Measurements from ENCODE around the gene WIPF1. TPM values are rescaled to one million over a fixed set of nuclear protein-coding genes. Genes with fewer than 3 reads are reported as not detected.

The WIPF1 gene
- total RNA-seq, 1 experiment from 2014 or later: 0.59 TPM

DNA sequence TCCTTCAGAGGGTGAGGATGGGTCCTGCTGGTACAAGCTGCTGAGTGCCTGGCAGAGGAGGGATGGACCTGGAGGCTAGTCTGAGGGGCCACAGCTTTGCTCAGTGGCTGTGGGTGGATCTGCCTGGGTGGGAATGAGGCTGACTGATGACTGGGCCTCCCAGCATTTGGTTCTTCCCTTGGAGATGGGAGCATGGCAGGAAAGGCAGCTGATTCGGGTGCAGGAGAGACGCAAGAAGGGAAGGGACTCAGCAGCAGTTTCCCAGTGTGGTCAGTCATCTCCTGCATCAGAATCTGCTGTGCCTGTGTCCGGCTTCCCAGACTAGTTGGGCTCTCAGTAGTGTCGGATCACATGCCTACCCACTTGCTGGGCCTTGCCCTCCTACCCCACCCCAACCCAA, 7.3 kb downstream of the WIPF1 start:
- Histone ChIP-seq H3K9ac (ENCODE audit: low read length) (no peak overlapping the region), H3K9me3 (ENCODE audit: control insufficient read depth in 1 of 2, insufficient read depth in 1 of 2, low read depth in 1 of 2, low read length in 2 of 2) (no peaks in the 10 kb centered on the region), H3K27me3 (ENCODE audit: insufficient read depth, low read length) (no peaks in the 10 kb centered on the region), H2AFZ (ENCODE audit: low read depth, low read length, poor library complexity, severe bottlenecking) (no peak overlapping the region), H3K4me1 (ENCODE audit: control insufficient read depth in 1 of 2, insufficient read depth in 2 of 2, low read length in 2 of 2) (no peaks in the 10 kb centered on the region), H3K27ac (ENCODE audit: low read depth, low read length) (no peak overlapping the region), H4K20me1 (ENCODE audit: insufficient read depth) (no peaks in the 10 kb centered on the region), H3K79me2 (ENCODE audit: insufficient read depth, low read length) (no peaks in the 10 kb centered on the region), H3K36me3 (ENCODE audit: control insufficient read depth in 1 of 2, insufficient read depth in 2 of 2, low read length in 2 of 2) (no peaks in the 10 kb centered on the region), H3K4me3 (replicated peaks in 1 of 2; ENCODE audit: low read depth in 1 of 2, low read length in 2 of 2) (no peak overlapping the region), H3K4me2 (ENCODE audit: low read length) (no peak overlapping the region), H3K9me2 (ENCODE audit: insufficient read depth) (no peaks in the 10 kb centered on the region)
- ChIA-PET CTCF (interaction anchor here (1.0 kb wide), 1 partner anchor 13 kb away, joined by 3 read pairs; no protein-coding TSS in a partner anchor), POLR2A (no interaction called here), RAD21 (ENCODE audit: low non-redundant PET in 1 of 2, low total read pairs in 2 of 2, uncharacterized antibody in 2 of 2, unreplicated experiment in 2 of 2) (no interaction called here)
- no peak for ATAC-seq
- BruUV-seq (replicated peaks): no TSS peak
- DNase-seq (ENCODE audit: low read depth, low spot score): no peak
- intact Hi-C loops (cut with micrococcal nuclease): no loop called here
- TF ChIP-seq ELF1 (IDR thresholded peaks at IDR 0.05; ENCODE audit: borderline replicate concordance, low read depth): no peak
- TF ChIP-seq SRF (IDR thresholded peaks at IDR 0.05; ENCODE audit: low read depth): no peak
- no peak for TF ChIP-seq EGR1 (IDR thresholded peaks at IDR 0.05; ENCODE audit: low read depth)
- TF ChIP-seq SIN3A (IDR thresholded peaks at IDR 0.05; ENCODE audit: low read depth): no peak
- no peak for TF ChIP-seq RAD21 (IDR thresholded peaks at IDR 0.05; ENCODE audit: low read depth)

DNA sequence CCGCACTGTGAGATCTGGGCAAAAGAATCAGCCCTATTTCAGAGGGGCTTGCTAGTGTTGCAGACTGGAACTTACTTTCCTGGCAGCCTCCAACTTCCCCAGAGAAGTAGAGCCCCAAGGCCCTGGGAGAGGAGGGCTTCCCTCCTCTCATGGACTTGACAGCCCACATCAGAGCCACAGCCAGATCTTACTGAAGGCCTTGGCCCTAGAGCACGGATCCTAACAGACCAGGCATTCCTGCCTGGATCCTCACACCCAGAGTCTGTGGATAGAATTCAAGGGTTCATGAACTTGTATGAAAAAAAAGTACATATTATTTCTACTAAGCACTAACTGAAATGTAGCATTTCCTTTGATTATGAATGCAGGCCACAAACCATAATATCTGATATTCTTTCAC, 8.3 kb downstream of the WIPF1 start:
- no peaks in the 10 kb centered on the region for H4K20me1 ChIP-seq (ENCODE audit: insufficient read depth)
- no peaks in the 10 kb centered on the region for H3K9me3 ChIP-seq (ENCODE audit: control insufficient read depth in 1 of 2, insufficient read depth in 1 of 2, low read depth in 1 of 2, low read length in 2 of 2)
- ChIA-PET CTCF (no interaction called here), POLR2A (no interaction called here), RAD21 (ENCODE audit: low non-redundant PET in 1 of 2, low total read pairs in 2 of 2, uncharacterized antibody in 2 of 2, unreplicated experiment in 2 of 2) (no interaction called here)
- no peaks in the 10 kb centered on the region for H3K9me2 ChIP-seq (ENCODE audit: insufficient read depth)
- H3K36me3 ChIP-seq (ENCODE audit: control insufficient read depth in 1 of 2, insufficient read depth in 2 of 2, low read length in 2 of 2): no peaks in the 10 kb centered on the region
- no peak overlapping the region for H3K4me3 ChIP-seq (replicated peaks in 1 of 2; ENCODE audit: low read depth in 1 of 2, low read length in 2 of 2)
- no peak overlapping the region for H2AFZ ChIP-seq (ENCODE audit: low read depth, low read length, poor library complexity, severe bottlenecking)
- intact Hi-C loops (cut with micrococcal nuclease): no loop called here
- no peaks in the 10 kb centered on the region for H3K79me2 ChIP-seq (ENCODE audit: insufficient read depth, low read length)
- H3K27me3 ChIP-seq (ENCODE audit: insufficient read depth, low read length): no peaks in the 10 kb centered on the region
- H3K27ac ChIP-seq (ENCODE audit: low read depth, low read length): no peak overlapping the region
- H3K4me1 ChIP-seq (ENCODE audit: control insufficient read depth in 1 of 2, insufficient read depth in 2 of 2, low read length in 2 of 2): no peaks in the 10 kb centered on the region
- ATAC-seq (no peak), DNase-seq (ENCODE audit: low read depth, low spot score) (no peak)
- no peak overlapping the region for H3K9ac ChIP-seq (ENCODE audit: low read length)
- TF ChIP-seq CBX3 (IDR thresholded peaks at IDR 0.05; ENCODE audit: low read depth): no peak
- TF ChIP-seq TCF7L2 (IDR thresholded peaks at IDR 0.05; ENCODE audit: borderline replicate concordance, extremely low read depth, insufficient read depth, insufficient read length): no peak
- TF ChIP-seq, protein P1, sequence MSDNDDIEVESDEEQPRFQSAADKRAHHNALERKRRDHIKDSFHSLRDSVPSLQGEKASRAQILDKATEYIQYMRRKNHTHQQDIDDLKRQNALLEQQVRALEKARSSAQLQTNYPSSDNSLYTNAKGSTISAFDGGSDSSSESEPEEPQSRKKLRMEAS (IDR thresholded peaks at IDR 0.05): no peak
- TF ChIP-seq, protein P2, sequence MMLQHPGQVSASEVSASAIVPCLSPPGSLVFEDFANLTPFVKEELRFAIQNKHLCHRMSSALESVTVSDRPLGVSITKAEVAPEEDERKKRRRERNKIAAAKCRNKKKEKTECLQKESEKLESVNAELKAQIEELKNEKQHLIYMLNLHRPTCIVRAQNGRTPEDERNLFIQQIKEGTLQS (IDR thresholded peaks at IDR 0.05): no peak
- TF ChIP-seq RAD21 (IDR thresholded peaks at IDR 0.05; ENCODE audit: low read depth): no peak
- no peak for TF ChIP-seq ELF1 (IDR thresholded peaks at IDR 0.05; ENCODE audit: borderline replicate concordance, low read depth)
- TF ChIP-seq JUND (IDR thresholded peaks at IDR 0.05): no peak
- TF ChIP-seq, protein P3, sequence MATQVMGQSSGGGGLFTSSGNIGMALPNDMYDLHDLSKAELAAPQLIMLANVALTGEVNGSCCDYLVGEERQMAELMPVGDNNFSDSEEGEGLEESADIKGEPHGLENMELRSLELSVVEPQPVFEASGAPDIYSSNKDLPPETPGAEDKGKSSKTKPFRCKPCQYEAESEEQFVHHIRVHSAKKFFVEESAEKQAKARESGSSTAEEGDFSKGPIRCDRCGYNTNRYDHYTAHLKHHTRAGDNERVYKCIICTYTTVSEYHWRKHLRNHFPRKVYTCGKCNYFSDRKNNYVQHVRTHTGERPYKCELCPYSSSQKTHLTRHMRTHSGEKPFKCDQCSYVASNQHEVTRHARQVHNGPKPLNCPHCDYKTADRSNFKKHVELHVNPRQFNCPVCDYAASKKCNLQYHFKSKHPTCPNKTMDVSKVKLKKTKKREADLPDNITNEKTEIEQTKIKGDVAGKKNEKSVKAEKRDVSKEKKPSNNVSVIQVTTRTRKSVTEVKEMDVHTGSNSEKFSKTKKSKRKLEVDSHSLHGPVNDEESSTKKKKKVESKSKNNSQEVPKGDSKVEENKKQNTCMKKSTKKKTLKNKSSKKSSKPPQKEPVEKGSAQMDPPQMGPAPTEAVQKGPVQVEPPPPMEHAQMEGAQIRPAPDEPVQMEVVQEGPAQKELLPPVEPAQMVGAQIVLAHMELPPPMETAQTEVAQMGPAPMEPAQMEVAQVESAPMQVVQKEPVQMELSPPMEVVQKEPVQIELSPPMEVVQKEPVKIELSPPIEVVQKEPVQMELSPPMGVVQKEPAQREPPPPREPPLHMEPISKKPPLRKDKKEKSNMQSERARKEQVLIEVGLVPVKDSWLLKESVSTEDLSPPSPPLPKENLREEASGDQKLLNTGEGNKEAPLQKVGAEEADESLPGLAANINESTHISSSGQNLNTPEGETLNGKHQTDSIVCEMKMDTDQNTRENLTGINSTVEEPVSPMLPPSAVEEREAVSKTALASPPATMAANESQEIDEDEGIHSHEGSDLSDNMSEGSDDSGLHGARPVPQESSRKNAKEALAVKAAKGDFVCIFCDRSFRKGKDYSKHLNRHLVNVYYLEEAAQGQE (IDR thresholded peaks at IDR 0.05; ENCODE audit: low read depth): no peak
- no peak overlapping the region for H3K4me2 ChIP-seq (ENCODE audit: low read length)
- BruUV-seq (replicated peaks): no TSS peak

Data from HCT116 (cell line).